Stimulated activated CD8-positive, alpha-beta memory T cell treated with anti-CD3 and anti-CD28 coated beads, Interleukin-4, amount 100 ng/mL, for 1 hour (primary cell): Measurements from ENCODE around the gene SIGLEC10.
"Not testable (repeated sequence)": the region's sequence is repeated elsewhere in the genome, so short reads cannot be mapped to it uniquely, and the experiment has no call there.

Experiments used
- DNase-seq, 2 donors: peaks; one replicate each; pipeline ENCODE4 v3.0.0-alpha.2; 2020; ENCODE audit warnings: low read depth in 2 of 2, low spot score in 1 of 2

SIGLEC10 gene

DNA sequence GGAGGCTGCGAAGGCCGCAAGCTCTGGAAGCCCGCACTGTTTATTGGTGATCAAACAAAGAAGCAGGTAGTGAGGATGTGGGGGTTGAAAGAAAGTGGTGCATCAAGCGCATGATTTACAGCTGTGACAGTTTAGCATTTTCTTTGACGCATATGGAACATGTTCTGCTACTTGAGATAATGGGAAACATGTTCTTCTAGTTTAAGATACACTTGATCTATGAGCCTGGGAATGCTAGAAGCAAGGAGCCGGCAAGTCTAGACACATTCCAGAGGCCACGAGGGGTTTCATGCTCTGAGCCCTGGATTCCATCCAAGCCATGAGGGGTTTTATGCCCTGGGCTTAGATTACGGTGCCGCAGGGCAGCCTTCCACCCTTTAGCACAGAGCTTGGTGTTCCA, 20.0 kb downstream of the SIGLEC10 start:
- not testable (repeated sequence) for DNase-seq

DNA sequence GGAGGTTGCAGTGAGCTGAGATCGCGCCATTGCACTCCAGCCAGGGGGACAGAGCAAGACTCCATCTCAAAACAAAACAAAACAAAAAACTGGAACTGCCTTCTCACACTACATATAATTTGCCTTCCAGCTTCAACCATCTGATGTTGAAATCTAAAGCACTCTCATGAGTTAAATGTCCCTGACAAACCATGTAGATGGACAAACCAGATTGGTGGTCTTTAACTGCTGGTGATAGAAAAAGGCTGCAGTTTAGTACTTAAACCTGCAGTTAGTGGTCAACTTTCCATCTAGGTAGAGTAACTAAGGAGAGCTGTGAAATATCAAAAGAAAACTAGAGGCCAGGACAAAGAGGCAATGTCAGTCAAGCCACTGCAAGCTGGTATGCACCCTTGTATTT, 21.3 kb downstream of the SIGLEC10 start:
- DNase-seq = no peak

DNA sequence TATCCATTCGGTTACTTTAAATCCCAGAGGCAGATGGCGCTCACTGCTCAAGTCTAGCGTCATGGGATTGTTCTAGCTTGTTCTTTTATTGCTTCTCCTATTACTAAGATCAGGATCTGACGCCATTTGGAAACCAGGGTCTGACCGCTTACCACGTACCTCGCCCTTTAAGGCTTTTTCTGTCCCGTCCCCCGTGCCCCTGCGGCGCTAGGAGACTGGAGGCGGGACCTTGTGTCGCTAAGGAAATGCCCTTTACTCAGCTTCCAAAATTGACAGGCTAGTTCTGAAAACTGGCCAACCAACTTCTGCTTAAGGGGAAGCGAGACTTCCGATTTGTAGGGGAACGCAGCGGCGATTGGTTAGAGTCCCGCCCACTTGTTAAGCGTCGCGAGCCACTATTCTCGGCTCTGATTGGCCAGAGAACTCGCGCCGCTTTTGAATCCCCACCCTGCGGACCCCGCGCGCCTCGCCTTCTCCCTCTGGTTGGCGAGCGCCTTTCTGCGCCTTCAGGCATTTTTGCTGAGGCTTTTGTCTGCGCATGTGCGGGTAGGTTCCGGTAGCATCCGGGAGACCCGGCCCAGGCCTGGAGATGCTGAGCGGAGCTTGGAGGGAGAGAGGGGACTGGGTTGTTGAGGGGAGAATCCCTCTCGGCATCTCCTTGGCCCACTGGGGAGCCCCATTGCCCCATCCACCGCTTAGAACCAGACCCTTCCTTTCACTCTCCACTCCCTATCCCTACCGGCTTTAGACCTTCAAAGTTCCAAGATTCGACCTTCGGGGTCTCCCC, 23.2 kb downstream of the SIGLEC10 start:
- DNase-seq = peak; percentile 56 to 74

DNA sequence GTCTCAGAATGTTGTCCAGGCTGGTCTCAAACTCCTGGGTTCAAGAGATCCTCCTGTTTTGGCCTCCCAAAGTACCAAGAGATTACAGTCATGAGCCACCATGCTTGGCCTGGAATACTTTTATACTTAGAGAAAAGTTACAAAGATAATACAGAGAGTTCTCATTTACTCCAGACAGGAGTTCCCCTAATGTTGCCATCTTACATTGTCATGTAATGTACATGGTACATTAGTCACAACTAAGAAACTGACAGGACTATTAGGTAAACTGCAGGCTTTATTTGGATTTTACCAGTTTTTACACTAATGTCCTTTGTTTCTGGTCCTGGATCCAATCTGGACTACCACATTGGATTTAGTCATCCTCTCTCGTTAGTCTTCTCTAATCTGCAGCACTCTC, 24.7 kb downstream of the SIGLEC10 start:
- no peak for DNase-seq

DNA sequence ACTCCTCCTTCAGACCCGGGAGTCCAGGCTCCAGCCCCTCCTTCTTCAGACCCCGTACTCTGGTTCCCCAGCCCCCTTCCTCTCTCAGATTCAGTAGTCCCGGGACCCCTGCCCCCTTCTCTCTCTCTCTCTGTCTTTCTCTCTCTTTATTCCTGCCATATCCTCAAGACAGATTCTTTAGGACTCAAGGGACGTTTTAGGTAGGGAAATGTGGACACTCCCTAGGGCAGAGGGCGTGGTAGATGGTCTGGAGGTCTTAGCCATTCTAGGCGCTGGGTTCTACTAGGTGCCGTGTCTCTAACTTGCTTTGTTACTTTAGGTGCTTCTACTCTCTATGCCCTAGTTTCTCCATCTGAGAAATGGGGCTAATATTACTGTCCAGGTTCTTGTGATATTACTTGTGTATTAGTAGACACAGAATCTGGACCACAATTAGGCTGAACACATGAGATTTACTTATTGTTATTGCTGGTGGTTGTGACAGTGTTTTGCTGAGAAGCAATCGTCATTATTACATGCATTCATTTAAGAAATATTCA, 26.3 kb downstream of the SIGLEC10 start:
- DNase-seq = no peak

DNA sequence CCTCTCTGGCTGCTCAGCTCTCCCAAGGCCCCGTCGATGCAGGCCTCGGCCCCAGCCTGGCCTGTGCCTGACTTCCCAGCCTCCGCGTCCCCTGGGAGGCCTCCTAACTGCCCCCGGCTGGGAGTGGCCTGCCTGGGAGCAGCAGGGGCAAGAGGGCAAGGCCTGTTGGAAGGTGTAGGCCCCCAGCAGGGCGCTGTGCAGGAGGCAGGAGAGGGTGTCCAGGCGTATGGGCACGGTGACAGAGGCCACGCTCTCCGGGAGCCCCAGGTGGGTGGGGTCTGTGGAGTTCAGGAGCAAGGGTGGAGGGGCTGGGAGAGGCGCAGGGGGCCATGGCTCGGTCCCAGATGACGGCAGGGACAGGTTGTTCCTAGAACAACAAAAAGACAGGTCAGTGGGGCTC, 28.3 kb downstream of the SIGLEC10 start:
- no peak for DNase-seq

GRCh38 chr19:51387924-51388389, 29.5 kb downstream of the SIGLEC10 start, which contains the start of gene LIM2:
LIM2 (minus strand) TSS chr19:51387974; CDS start chr19:51387443, 531 bp downstream.
- DNase-seq = no peak

DNA sequence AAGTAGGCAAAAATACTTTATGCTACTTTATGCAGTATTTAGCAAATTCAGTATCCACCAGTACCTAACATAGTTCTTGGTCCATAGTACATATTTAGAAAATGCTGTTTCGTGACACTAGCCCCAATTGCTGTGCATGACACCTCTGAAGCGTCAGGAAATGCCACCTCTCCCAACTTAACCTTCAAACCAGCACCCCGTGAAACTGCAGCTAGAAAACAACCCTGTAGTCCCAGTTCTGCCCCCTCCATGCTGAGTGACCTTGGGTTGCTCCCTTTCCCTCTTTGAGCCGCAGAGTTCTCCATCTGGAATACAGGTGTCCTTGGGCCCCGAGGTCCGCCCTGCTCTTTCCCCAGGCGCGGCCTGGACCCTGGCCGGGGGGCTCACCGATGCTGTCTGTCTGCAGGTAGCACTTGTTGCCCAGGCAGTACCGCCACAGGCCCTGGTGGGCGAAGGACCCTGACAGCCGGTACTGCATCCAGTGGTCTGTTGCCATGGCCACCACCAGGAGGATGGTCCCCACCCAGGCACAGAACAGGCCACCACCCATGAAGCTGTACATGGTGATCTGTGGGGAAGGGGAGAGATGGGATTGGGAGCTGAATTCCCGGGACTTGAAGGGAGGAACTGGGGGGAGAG, 30.4 kb downstream of the SIGLEC10 start:
- no peak for DNase-seq

- no peak for DNase-seq
Observed at GRCh38 chr19:51382004-51382403, 35.4 kb downstream of the SIGLEC10 start.

GRCh38 chr19:51380379-51380778, 37.1 kb downstream of the SIGLEC10 start:
- no peak for DNase-seq

DNA sequence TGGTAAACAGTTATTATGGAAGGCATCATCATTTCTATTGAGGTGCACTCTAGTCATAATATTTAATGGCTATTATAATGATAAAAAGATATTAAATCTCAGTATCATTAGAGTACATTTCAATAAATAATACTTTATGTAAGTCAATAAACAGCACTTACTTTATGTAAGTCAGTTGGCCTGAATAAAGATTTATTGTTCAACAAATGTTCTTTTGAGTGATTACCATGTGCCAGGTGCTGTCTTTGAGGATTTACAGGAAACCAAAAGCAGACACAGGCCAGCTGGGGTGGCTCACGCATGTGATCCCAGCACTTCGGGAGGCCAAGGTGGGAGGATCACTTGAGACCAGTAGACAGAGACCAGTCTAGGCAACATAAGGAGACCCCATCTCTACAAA, 40.0 kb downstream of the SIGLEC10 start:
- DNase-seq = no peak

GRCh38 chr19:51375504-51376221, 41.8 kb downstream of the SIGLEC10 start:
- DNase-seq = no peak

DNA sequence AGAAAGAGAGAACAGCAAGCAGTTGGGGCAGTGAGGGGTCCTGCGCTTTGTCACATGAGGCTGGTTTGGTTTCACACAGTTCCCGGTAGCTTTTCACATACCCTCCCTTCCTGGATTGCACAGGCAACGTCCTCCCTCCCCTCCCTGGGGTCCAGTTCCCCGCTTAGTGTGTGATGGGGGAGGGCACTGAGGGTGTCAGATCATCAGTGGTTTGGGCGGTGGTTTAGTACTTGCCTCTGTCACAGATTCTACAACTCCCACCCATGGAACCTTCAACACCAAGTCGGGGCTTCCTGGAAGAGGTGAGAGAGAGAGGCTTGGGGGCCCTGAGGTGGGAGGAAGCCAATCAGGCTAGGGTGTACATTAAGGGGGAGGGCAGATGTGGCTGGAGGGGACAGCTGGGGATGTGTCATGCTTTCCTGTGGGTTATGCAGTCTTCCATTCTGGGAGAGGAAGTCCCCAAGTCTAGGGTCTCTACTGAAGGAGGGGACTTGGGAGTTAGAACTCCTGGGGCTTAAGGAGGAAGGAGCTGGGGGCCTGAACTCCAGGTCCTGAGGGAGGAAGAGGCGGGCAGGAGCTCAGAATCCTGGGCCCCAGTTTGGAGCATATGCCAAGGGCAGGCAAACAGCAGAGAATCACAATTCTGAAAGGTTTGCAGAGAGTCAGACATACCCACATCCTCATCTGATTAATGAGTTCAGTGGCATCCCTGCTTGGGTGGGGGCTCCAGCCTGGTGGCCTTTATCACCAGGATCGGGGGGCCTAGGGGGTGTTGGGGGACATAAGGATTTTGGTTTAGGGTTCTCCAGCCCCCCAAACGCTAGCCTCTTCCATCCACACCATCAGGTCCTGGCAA, 44.6 kb downstream of the SIGLEC10 start, which contains the start of gene NKG7:
Gene NKG7, minus strand, starts transcription at position 6 of the 856 bp plus-strand sequence. CDS start 119 bp downstream, outside the sequence.
- DNase-seq = peak; percentile 58 to 70

GRCh38 chr19:51372021-51372648, 45.3 kb downstream of the SIGLEC10 start:
- no peak for DNase-seq

DNA sequence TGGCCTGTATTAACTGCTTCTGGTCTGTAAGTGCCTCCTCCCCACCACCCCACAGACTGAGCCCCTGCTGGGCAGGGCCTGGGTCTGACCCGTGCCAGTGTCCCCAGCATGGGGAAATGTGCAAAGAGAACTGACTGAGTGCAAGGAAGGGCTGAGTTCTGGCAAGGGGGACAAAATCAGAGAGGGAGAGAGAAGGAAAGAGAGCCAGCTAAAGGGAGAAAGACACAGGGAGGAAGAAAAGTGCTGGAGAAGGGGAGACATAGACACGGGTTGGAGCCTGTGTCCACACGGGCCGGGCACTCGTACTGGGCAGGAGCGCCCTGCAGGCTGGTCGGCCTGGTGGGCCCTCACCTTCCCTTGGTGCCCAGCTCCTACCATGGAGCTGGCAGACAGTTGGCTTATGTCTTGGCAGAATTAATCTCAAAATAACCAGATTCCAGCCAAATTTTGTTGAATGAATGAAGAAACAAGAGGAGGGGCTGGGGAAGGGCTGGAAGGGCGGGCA, 46.2 kb downstream of the SIGLEC10 start:
- no peak for DNase-seq

DNA sequence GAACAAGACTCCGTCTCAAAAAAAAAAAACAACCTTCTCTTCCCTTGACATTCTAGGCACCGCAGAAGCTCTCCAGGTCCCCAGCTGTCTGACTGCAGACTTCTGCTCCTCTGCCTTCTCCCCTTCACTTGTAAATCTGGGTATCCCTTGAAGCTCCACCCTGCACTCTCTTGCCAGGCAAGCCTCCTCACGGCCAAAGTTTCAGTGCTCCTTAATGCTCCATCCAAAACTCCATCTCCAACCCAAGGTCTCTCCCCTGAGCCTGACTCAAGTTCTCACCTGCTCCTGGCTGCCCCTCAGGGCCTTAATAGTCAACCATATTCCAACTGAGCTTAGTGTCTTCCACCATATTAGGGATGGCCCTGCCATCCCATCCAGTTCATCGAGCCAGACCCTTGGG, 47.2 kb downstream of the SIGLEC10 start:
- no peak for DNase-seq

GRCh38 chr19:51368366-51369282, 48.8 kb downstream of the SIGLEC10 start, which contains the start of gene CLDND2:
CLDND2 (minus strand) TSS chr19:51369003; CDS start chr19:51368577, 426 bp downstream.
- peak in 1 of 2 donors; percentile 14 for DNase-seq

DNA sequence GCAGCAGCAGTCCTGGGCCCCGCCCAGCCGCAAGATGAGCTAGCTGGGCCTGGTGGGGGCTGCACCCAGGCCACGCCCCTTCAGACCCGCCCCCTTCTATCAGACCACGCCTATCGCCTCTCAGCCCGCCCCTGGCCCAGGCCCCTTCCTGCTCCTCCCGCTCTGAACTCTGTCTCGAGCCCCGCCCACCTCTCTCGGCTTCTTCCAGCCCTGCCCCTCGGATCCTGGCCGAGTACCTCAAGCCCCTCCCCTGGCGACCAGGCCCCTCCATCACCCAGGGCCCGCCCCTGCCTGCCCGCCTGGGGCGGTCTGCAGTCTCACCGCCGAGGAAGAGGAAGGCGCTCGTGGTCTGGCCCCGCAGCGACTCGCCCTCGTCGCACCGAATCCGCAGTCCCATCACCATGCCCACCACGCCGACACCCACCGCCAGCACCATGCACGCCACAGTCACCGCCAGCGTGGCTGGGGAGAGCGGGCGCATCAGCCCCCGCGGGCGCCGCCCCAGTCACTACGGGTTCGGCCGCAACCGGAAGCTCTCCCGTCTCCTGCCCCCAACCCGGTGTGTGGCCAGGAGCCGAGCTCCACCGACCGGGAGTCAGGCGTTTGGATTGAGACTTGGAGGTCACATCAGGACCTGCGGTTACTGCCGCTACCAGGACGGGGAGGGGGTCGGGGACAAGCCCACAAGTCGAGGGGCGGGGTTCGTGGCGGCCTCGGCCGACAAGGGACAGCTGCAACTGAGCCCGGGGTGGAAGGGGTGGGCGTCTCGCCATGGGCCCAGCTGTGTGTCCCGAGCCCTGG, 49.7 kb downstream of the SIGLEC10 start:
- DNase-seq = peak; percentile 94
